SK-N-SH (cell line): ENCODE measurements around the gene MT1F. TPM values are rescaled to one million over a fixed set of nuclear protein-coding genes. Genes with fewer than 3 reads are reported as not detected.

Source experiments
- CTCF ChIA-PET: fragments of 300-600, 350-600 bp; formaldehyde crosslinking; extraction: SDS; loops from one replicate; lab custom pipeline; 2021; lab: Yijun Ruan, JAX
- POLR2A ChIA-PET: fragments of 350-600 bp; sonication (Branson Sonifier 250); formaldehyde crosslinking; extraction: SDS; loops from one replicate; lab custom pipeline; 2020; ENCODE audit warnings: antibody characterized with exemption, inconsistent platforms; lab: Yijun Ruan, JAX
- DNase-seq: peaks from one replicate; pipeline ENCODE4 v3.0.0; 2012
- H2AFZ ChIP-seq: fragments of 200-600 bp; sonication (generic); 2 replicates; pipeline ENCODE4 v1.8.1; 2016; ENCODE audit warnings: antibody characterized with exemption, mild to moderate bottlenecking, low read depth
- H3F3A ChIP-seq: fragments of 200-600 bp; sonication (generic); replicated peaks from 2 replicates; pipeline ENCODE3; 2016; ENCODE audit warnings: antibody characterized with exemption, mild to moderate bottlenecking; ENCODE audit not compliant: insufficient read depth
- H3K27ac ChIP-seq, 2 experiments: fragments of 200-500 bp in 1 of 2; fragments of 200-600 bp in 1 of 2; sonication (Bioruptor generic) in 1 of 2; sonication (generic), shearing (Covaris generic) in 1 of 2; 2 replicates each; pipeline versions ENCODE4 v1.5.1 to v1.6.1; 2014 to 2016; ENCODE audit warnings: low read depth in 2 of 2, inconsistent platforms in 1 of 2, low read length in 1 of 2, mild to moderate bottlenecking in 1 of 2, mixed read lengths in 1 of 2
- H3K27me3 ChIP-seq: fragments of 200-600 bp; sonication (generic), shearing (Covaris generic); 2 replicates; pipeline ENCODE4 v1.6.1; 2016; ENCODE audit warnings: mixed run types; ENCODE audit not compliant: insufficient read depth
- H3K36me3 ChIP-seq, 2 experiments: fragments of 200-500 bp in 1 of 2; fragments of 200-600 bp in 1 of 2; sonication (Bioruptor generic) in 1 of 2; sonication (generic) in 1 of 2; replicated peaks in 1 of 2; 2 replicates each; pipeline versions ENCODE3 to v1.5.1; 2014 to 2016; ENCODE audit warnings: low read length in 1 of 2, mild to moderate bottlenecking in 1 of 2; ENCODE audit not compliant: insufficient read depth in 2 of 2, control insufficient read depth in 1 of 2
- H3K4me1 ChIP-seq, 2 experiments: fragments of 200-500 bp in 1 of 2; fragments of 200-600 bp in 1 of 2; sonication (Bioruptor generic) in 1 of 2; sonication (generic), shearing (Covaris generic) in 1 of 2; 2 replicates each; pipeline versions ENCODE4 v1.5.1 to v1.6.1; 2014 to 2016; ENCODE audit warnings: low read depth in 1 of 2, low read length in 1 of 2, mixed run types in 1 of 2; ENCODE audit not compliant: insufficient read depth in 2 of 2, control insufficient read depth in 1 of 2
- H3K4me2 ChIP-seq: fragments of 200-600 bp; sonication (generic), shearing (Covaris generic); 2 replicates; pipeline ENCODE4 v1.6.1; 2017; ENCODE audit warnings: mixed run types
- H3K4me3 ChIP-seq, 2 experiments: fragments of 200-500 bp in 1 of 2; fragments of 200-600 bp in 1 of 2; sonication (Bioruptor generic) in 1 of 2; sonication (generic), shearing (Covaris generic) in 1 of 2; 2 replicates each; pipeline versions ENCODE4 v1.5.1 to v1.8.1; 2014 to 2016; ENCODE audit warnings: low read depth in 2 of 2, inconsistent platforms in 1 of 2, low read length in 1 of 2, mild to moderate bottlenecking in 1 of 2, mixed read lengths in 1 of 2, moderate library complexity in 1 of 2
- H3K79me2 ChIP-seq: fragments of 200-600 bp; sonication (generic); 2 replicates; pipeline ENCODE4 v1.8.1; 2017; ENCODE audit warnings: mild to moderate bottlenecking; ENCODE audit not compliant: insufficient read depth
- H3K9ac ChIP-seq: fragments of 200-600 bp; sonication (generic); 2 replicates; pipeline ENCODE4 v1.6.1; 2017; ENCODE audit warnings: mixed run types
- H3K9me2 ChIP-seq: fragments of 200-600 bp; sonication (generic); 2 replicates; pipeline ENCODE4 v1.6.1; 2017; ENCODE audit warnings: mixed run types
- H3K9me3 ChIP-seq: fragments of 200-600 bp; sonication (generic); 2 replicates; pipeline ENCODE4 v1.6.1; 2017; ENCODE audit warnings: mixed run types, mild to moderate bottlenecking, moderate library complexity
- H4K20me1 ChIP-seq: fragments of 200-600 bp; sonication (generic); 2 replicates; pipeline ENCODE4 v1.6.1; 2017; ENCODE audit warnings: mild to moderate bottlenecking, mixed run types; ENCODE audit not compliant: insufficient read depth
- EP300 ChIP-seq, 2 experiments: IDR thresholded peaks; 2 replicates each; pipeline versions ENCODE4 v1.4.0 to v1.6.1; 2012; ENCODE audit warnings: borderline replicate concordance in 1 of 2, low read depth in 1 of 2, low read length in 1 of 2
- IRF3 ChIP-seq: fragments of 150-350 bp; IDR thresholded peaks from 2 replicates; pipeline ENCODE4 v1.6.1; 2016; ENCODE audit warnings: mild to moderate bottlenecking, low read depth, low read length
- MAX ChIP-seq: IDR thresholded peaks from 2 replicates; pipeline ENCODE4 v1.4.0; 2012; ENCODE audit warnings: low read depth
- MEF2A ChIP-seq: IDR thresholded peaks from 2 replicates; pipeline ENCODE4 v1.4.0; 2012; ENCODE audit warnings: low read depth, borderline replicate concordance
- MXI1 ChIP-seq: IDR thresholded peaks from 2 replicates; pipeline ENCODE4 v1.6.1; 2012; ENCODE audit warnings: mild to moderate bottlenecking, low read depth, low read length, improper control_type of control experiment
- PBX3 ChIP-seq: IDR thresholded peaks from 2 replicates; pipeline ENCODE4; 2012
- POLR2AphosphoS5 ChIP-seq: IDR thresholded peaks from 2 replicates; pipeline ENCODE4 v1.6.1; 2012; ENCODE audit warnings: low read depth, low read length
- RFX5 ChIP-seq: IDR thresholded peaks from 2 replicates; pipeline ENCODE4 v1.6.1; 2012; ENCODE audit warnings: mild to moderate bottlenecking, improper control_type of control experiment, low read length
- SIN3A ChIP-seq: IDR thresholded peaks from 2 replicates; pipeline ENCODE4 v1.6.1; 2012; ENCODE audit warnings: low read depth, mild to moderate bottlenecking, low read length, moderate library complexity, borderline replicate concordance
- SMC3 ChIP-seq: IDR thresholded peaks from 2 replicates; pipeline ENCODE4 v1.6.1; 2012; ENCODE audit warnings: low read depth, low read length, improper control_type of control experiment
- TAF1 ChIP-seq: IDR thresholded peaks from 2 replicates; pipeline ENCODE4 v1.6.1; 2012; ENCODE audit warnings: low read depth, mild to moderate bottlenecking, low read length, moderate library complexity, borderline replicate concordance
- TCF12 ChIP-seq: IDR thresholded peaks from 2 replicates; pipeline ENCODE4 v1.4.0; 2012
- USF1 ChIP-seq: IDR thresholded peaks from 2 replicates; pipeline ENCODE4 v1.4.0; 2012; ENCODE audit warnings: low read depth, borderline replicate concordance
- USF2 ChIP-seq: fragments of 150-350 bp; IDR thresholded peaks from 2 replicates; pipeline ENCODE4 v1.6.1; 2017; ENCODE audit warnings: antibody characterized with exemption, low read length, low read depth, borderline replicate concordance
- YY1 ChIP-seq: IDR thresholded peaks from 2 replicates; pipeline ENCODE4 v1.4.0; 2012; ENCODE audit warnings: low read depth, mild to moderate bottlenecking
- WGBS: methylation state at CpG from one replicate; pipeline ENCODE4 v1.1.6; 2017; ENCODE audit warnings: low lambda C conversion rate; 5-methylcytosine and 5-hydroxymethylcytosine counted together
- polyA plus RNA-seq, 3 experiments: library from polyadenylated mRNA; depleted of rRNA; stranded (reverse); fragments of >200 nt; gene quantifications; 2 replicates each; pipeline ENCODE4 v1.2.3, GENCODE V29; 2012

The MT1F gene
- polyA plus RNA-seq, 1 of the 3 experiments (the other 2 are of a cell fraction) = 13.0 TPM

GRCh38 chr16:56684926-56685590 is 27.3 kb downstream of the MT1F start:
- Histone ChIP-seq H3K27me3 (no peaks in the 10 kb centered on the region), H3F3A (no peaks in the 10 kb centered on the region), H3K9me3 (no peaks in the 10 kb centered on the region), H3K4me2 (no peak overlapping the region), H3K79me2 (peaks cover 9% of the 10 kb centered on the region; the same call in 1 of the 2 replicates), H3K36me3 (no peaks in the 10 kb centered on the region), H3K9ac (no peak overlapping the region), H3K27ac (no peak overlapping the region), H3K4me1 (peaks cover 0 to 26% of the 10 kb centered on the region in 2 experiments; a peak in 2 of 4 replicates), H2AFZ (no peak overlapping the region), H3K4me3 (no peak overlapping the region), H4K20me1 (no peaks in the 10 kb centered on the region), H3K9me2 (no peaks in the 10 kb centered on the region)
- 97% methylated on average over 3 of the region's 4 CpGs for WGBS
- ChIA-PET CTCF (interaction anchor here (0.9 to 6.1 kb wide), 3 partner anchors 11 to 17 kb away, joined by 3 to 41 read pairs (median 3); no protein-coding TSS in a partner anchor), POLR2A (no interaction called here)
- DNase-seq = no peak
- TF ChIP-seq EP300 (IDR thresholded peaks at IDR 0.05; ENCODE audit: borderline replicate concordance in 1 of 2, low read depth in 1 of 2, low read length in 1 of 2) = no peak
- TF ChIP-seq MEF2A = no peak
- TF ChIP-seq USF2 = no peak
- no peak for TF ChIP-seq RFX5
- TF ChIP-seq TCF12 = no peak

GRCh38 chr16:56686758-56687157 is 29.0 kb downstream of the MT1F start:
- CTCF ChIA-PET = interaction anchor here (6.1 kb wide), 1 partner anchor 15 kb away, joined by 41 read pairs; no protein-coding TSS in a partner anchor

GRCh38 chr16:56688762-56689161 is 31.0 kb downstream of the MT1F start:
- Histone ChIP-seq H3K9me3 (no peaks in the 10 kb centered on the region), H3K36me3 (no peaks in the 10 kb centered on the region), H2AFZ (no peak overlapping the region), H3K27me3 (no peaks in the 10 kb centered on the region), H3K9me2 (no peaks in the 10 kb centered on the region), H3K79me2 (no peaks in the 10 kb centered on the region), H3K9ac (no peak overlapping the region), H3K27ac (no peak overlapping the region), H3K4me2 (no peak overlapping the region), H3F3A (no peaks in the 10 kb centered on the region), H3K4me1 (peaks cover 0 to 6% of the 10 kb centered on the region in 2 experiments; a peak in 1 of 4 replicates), H4K20me1 (no peaks in the 10 kb centered on the region), H3K4me3 (no peak overlapping the region)
- TF ChIP-seq USF1 = no peak
- TF ChIP-seq SIN3A = no peak
- TF ChIP-seq SMC3 = no peak
- TF ChIP-seq MAX = no peak
- no peak for TF ChIP-seq PBX3
- no peak for TF ChIP-seq POLR2AphosphoS5
- no peak for TF ChIP-seq MXI1
- no peak for TF ChIP-seq TAF1
- no peak for TF ChIP-seq TCF12
- no peak for TF ChIP-seq IRF3
- no peak for DNase-seq
- ChIA-PET CTCF (interaction anchor here (1.2 to 1.6 kb wide), 4 partner anchors 10 to 87 kb away, joined by 3 to 7 read pairs (median 4); partner anchors contain the start of gene MT1H), POLR2A (no interaction called here)
- 60% methylated on average over 1 of the region's 1 CpG for WGBS

More at GRCh38 chr16:56686758-56687157, 29.0 kb downstream of the MT1F start:
- no peaks in the 10 kb centered on the region for H4K20me1 ChIP-seq
- no peak for DNase-seq
- no peak overlapping the region for H3K4me2 ChIP-seq
- 84% methylated on average over 7 of the region's 7 CpGs for WGBS
- TF ChIP-seq YY1 = no peak
- TF ChIP-seq TAF1 = no peak
- H3K4me1 ChIP-seq = peaks cover 0 to 21% of the 10 kb centered on the region in 2 experiments; a peak in 2 of 4 replicates
- no peak overlapping the region for H3K9ac ChIP-seq
- no peaks in the 10 kb centered on the region for H3K36me3 ChIP-seq
- peaks cover 9% of the 10 kb centered on the region; the same call in 1 of the 2 replicates for H3K79me2 ChIP-seq
- no peak overlapping the region for H2AFZ ChIP-seq
- no peak overlapping the region for H3K27ac ChIP-seq
- no peak overlapping the region for H3K4me3 ChIP-seq
- no peaks in the 10 kb centered on the region for H3K27me3 ChIP-seq
- POLR2A ChIA-PET = no interaction called here
- H3K9me3 ChIP-seq = no peaks in the 10 kb centered on the region
- no peaks in the 10 kb centered on the region for H3F3A ChIP-seq
- no peaks in the 10 kb centered on the region for H3K9me2 ChIP-seq
